KOPT-K1 (cell line): ENCODE measurements around the gene TNFRSF25.

ENCODE experiments used
- H3K27ac ChIP-seq: fragments of 200-600 bp; sonication (generic); 2 replicates; pipeline ENCODE4 v1.5.1; 2016; ENCODE audit warnings: antibody characterized with exemption, mild to moderate bottlenecking, low read depth, low read length; ENCODE audit not compliant: poor library complexity, severe bottlenecking
- H3K36me3 ChIP-seq: fragments of 200-600 bp; sonication (generic); 2 replicates; pipeline ENCODE4 v1.5.1; 2017; ENCODE audit warnings: antibody characterized with exemption, mild to moderate bottlenecking, low read length, moderate library complexity; ENCODE audit not compliant: insufficient read depth
- H3K9me3 ChIP-seq: fragments of 200-600 bp; sonication (generic); 2 replicates; pipeline ENCODE4 v1.5.1; 2017; ENCODE audit warnings: antibody characterized with exemption, low read length, mild to moderate bottlenecking; ENCODE audit not compliant: insufficient read depth, poor library complexity, severe bottlenecking

The TNFRSF25 gene

GRCh38 chr1:6485168-6486101, 19.5 kb upstream of the TNFRSF25 start:
- H3K36me3 ChIP-seq: no peaks in the 10 kb centered on the region
- H3K27ac ChIP-seq: no peak overlapping the region
- no peaks in the 10 kb centered on the region for H3K9me3 ChIP-seq

- Histone ChIP-seq H3K27ac (no peak overlapping the region), H3K9me3 (no peaks in the 10 kb centered on the region), H3K36me3 (no peaks in the 10 kb centered on the region)
Measured at GRCh38 chr1:6484826-6485167, 18.8 kb upstream of the TNFRSF25 start.

GRCh38 chr1:6483761-6484117, 17.8 kb upstream of the TNFRSF25 start:
- H3K27ac ChIP-seq: no peak overlapping the region
- no peaks in the 10 kb centered on the region for H3K36me3 ChIP-seq
- no peaks in the 10 kb centered on the region for H3K9me3 ChIP-seq

- H3K36me3 ChIP-seq: no peaks in the 10 kb centered on the region
Measured at GRCh38 chr1:6483017-6483760, 17.2 kb upstream of the TNFRSF25 start.

DNA sequence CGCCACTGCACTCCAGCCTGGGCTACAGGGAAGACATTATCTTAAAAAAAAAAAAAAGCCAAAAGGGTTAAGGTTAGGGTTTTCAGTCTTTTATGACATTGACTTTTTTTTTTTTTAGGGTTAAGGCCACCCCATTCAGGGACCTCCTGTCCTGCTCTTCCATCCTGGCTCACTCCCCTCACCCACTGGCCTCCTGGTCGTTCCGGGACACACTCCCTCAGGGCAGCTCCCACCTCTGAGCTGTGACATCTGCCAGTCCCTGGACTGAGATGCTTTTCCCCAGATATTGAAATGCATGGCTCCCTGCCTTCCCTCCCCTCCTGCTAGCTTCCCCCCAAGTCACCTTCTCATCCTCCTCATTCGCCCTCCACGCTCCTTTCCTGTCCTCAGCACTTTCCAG, 15.8 kb upstream of the TNFRSF25 start:
- Histone ChIP-seq H3K27ac (no peak overlapping the region), H3K36me3 (no peaks in the 10 kb centered on the region), H3K9me3 (no peaks in the 10 kb centered on the region)

More at GRCh38 chr1:6483017-6483760, 17.2 kb upstream of the TNFRSF25 start:
- no peak overlapping the region for H3K27ac ChIP-seq
- no peaks in the 10 kb centered on the region for H3K9me3 ChIP-seq

DNA sequence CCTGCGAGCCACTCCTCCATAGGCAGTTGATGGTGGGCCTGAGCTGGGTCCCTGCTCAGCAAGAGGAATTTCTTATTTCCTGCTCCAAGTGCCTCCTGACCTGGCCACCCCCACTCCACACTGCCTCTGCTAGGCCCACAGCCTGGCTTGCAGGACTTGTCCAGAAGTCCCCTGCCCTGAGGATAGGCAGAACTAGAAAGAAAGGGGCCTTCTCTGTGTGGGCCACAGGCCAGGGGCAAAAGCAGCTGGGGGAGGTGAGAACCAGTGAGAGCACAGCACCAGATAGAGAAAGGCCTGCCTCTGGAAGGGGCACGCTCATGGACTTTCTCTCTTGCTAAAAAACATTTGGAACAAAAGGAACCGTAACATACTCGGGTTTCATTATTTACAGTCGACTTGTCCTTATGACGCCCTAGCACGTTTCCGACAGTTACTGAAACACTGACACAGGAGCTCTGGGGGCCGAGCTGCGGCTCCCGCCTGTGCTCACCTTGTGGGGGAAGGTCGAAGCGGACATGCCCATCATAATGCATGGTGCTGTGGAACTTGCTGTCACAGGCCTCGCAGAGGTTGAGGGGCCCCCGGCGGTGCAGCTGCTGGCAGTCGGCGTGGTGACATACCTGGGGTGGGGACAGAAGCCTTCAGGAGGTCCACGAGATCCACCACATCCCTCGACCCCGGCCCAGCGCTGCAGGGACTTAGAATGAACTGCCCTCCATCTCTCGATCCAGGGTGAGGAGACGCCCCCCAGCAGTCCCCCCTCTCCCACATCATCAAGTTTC, 11.3 kb upstream of the TNFRSF25 start:
- Histone ChIP-seq H3K27ac (no peak overlapping the region), H3K36me3 (no peaks in the 10 kb centered on the region), H3K9me3 (no peaks in the 10 kb centered on the region)

DNA sequence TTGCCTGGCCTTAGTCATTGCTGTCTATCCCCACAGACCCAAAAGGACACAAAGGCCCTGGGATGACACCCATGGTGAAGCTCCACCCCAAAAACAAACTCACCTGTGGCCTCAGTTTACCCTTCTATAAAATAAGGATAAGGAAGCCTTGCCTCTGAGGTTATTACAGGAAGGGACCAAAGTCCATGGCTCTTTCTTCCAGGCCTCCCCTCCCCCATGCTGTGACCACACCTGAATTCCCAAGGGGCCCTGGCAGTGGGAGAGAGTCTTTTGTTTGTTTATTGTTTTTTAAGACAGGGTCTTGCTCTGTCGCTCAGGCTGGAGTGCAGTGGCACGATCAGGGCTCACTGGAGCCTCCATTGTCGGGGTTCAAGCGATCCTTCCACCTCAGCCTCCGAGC, 10.5 kb upstream of the TNFRSF25 start:
- Histone ChIP-seq H3K36me3 (no peaks in the 10 kb centered on the region), H3K9me3 (no peaks in the 10 kb centered on the region), H3K27ac (no peak overlapping the region)

- H3K36me3 ChIP-seq: no peaks in the 10 kb centered on the region
- H3K9me3 ChIP-seq: no peaks in the 10 kb centered on the region
- no peak overlapping the region for H3K27ac ChIP-seq
Measured at GRCh38 chr1:6475381-6476133, 9.6 kb upstream of the TNFRSF25 start.

DNA sequence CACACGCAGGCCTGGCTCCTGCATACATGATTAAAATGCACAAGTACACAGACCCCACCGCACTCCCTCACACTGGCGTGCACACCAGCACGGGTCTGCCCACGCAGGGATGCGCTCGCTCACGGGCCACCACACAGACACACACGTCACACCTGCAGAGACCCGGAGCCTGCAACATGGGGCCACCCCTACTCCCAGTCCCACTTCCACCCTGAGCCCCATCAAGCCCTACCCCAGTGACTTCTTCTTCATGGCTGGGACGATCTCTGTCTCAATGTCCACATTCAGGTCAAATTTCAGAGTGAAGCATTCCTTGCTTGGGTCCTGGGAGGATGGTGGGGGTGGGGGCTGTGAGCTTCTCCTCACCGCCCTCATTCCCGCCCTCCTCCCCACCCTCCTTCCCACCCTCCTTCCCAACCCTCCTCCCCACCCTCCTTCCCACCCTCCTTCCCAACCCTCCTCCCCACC, 8.9 kb upstream of the TNFRSF25 start:
- Histone ChIP-seq H3K36me3 (no peaks in the 10 kb centered on the region), H3K27ac (no peak overlapping the region), H3K9me3 (no peaks in the 10 kb centered on the region)

DNA sequence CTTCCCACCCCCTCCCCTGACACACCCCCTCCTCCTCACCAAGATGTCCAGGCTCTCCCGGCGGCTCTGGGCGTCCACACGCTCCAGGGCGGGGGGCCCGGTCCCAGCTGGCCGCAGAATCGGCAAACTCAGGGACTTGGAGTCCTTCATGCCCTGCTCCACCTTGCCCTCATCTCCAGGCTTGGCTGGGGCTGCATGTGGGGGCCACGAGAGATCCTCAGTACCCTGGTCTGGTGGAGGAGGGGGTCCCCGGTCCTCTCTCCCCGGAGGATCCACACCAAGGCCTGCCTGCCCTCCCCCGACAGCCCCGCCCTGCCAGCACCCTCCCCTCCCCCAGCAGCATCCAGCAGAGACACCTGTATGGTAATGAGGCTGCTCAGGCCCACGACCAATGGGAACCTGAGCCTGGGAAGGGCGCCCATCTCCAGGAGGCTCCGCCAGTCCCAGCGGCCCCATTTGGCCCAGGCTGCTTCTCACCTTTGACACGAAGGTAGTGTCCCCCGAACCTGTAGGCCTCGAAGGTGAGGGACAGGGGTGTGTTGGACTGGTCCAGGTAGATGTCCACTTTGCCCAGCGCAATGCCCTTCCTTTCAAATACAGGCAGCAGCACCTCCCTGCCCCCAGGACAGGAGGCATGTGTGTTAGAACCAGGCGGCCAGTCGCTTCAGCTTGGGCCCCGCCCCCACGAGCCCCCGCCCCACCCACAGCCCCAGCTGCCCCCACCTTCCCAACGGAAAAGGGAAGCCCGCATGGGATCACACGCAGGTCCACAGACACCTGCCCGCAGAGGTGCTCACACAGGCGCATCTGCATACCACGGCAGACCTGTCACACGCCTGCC, 8.2 kb upstream of the TNFRSF25 start:
- H3K27ac ChIP-seq: no peak overlapping the region
- no peaks in the 10 kb centered on the region for H3K36me3 ChIP-seq
- no peaks in the 10 kb centered on the region for H3K9me3 ChIP-seq

DNA sequence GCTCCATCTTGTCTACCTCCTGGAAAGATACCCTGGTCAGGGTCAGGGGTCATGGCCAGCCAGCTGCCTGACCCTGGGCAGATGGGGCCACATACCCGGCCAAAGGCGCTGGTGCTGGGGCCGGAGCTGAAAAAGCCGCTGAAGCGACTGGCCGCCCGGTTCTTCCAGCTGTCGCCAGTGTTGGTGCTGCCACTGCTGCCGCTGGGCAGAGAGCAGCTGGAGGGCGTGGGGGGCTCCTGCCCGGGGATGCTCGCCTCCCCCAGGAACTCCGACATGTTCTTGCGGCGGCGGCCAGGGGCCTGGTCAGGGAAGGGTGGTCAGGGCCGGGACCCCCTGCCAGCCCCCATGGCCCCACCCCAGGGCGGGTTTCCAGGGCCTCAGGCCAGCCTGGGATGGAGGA, 7.2 kb upstream of the TNFRSF25 start:
- Histone ChIP-seq H3K9me3 (no peaks in the 10 kb centered on the region), H3K27ac (no peak overlapping the region), H3K36me3 (no peaks in the 10 kb centered on the region)

GRCh38 chr1:6472391-6472790, 6.4 kb upstream of the TNFRSF25 start:
- Histone ChIP-seq H3K27ac (no peak overlapping the region), H3K9me3 (no peaks in the 10 kb centered on the region), H3K36me3 (no peaks in the 10 kb centered on the region)

DNA sequence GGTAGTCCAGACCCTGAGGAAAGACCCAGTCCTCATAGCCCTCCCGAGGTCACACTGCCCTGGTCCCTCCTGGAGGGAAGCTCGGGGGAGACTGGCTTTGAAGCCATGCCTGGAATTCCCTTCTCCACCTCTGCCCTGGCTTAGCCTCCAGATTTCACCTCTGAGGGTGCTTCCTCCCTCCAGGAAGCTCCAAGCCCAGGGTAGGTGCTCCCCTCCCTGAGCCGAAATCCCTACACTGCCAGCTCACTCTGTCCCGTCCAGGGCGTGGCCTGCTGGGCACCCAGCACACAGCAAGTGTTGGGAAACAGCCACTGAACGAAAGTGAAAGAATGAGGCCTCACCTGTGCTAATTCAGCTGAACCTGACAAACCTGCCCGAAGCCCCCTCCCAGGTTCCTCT, 6.0 kb upstream of the TNFRSF25 start:
- no peak overlapping the region for H3K27ac ChIP-seq
- H3K36me3 ChIP-seq: no peaks in the 10 kb centered on the region
- no peaks in the 10 kb centered on the region for H3K9me3 ChIP-seq
